Effector CD4-positive, alpha-beta T cell (primary cell): ENCODE measurements around the gene TBC1D14.

Experiments
- DNase-seq: peaks from one replicate; pipeline ENCODE4 v3.0.0-alpha.2; 2020

The TBC1D14 gene

GRCh38 chr4:6929812-6930464 lies 20.3 kb downstream of the TBC1D14 start:
- DNase-seq = no peak

GRCh38 chr4:6932475-6932874 lies 22.8 kb downstream of the TBC1D14 start:
- no peak for DNase-seq

GRCh38 chr4:6932918-6933317 lies 23.3 kb downstream of the TBC1D14 start:
- no peak for DNase-seq

DNA sequence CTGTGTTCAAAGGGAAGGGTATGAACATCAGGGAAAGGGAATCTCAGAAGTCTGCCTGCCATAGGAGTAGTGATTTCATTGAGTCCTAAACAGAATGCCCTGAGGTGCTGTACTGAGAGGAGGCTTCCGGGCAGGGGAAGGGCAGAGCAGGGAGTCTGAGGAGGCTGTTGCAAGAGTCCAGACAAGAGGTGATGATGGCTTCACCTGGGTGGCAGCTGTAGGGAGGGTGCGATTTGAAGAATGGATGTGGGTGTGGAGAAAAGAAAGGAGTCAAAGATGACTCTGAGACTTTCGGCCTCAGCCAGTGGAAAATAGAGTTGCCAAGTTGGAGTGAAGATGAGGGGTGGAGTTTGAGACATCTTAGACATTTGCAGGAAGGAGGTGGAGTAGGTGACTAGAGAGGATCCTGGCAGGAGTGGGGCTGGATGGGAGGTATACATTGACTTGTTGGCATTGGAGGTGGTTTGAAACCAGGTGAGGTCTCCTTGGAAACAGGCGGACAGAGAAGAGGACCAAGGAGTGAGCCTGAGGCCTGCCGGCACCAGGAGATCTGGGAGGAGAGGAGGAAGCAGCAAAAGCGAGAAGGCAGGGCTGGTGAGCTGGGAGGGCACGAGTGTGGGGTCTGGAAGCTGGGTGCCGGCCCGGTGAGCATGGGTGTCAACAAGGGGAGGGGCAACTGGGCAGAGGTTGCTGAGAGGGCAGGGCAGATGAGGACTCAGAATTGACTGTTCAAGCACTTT lies 24.2 kb downstream of the TBC1D14 start:
- DNase-seq = no peak

DNA sequence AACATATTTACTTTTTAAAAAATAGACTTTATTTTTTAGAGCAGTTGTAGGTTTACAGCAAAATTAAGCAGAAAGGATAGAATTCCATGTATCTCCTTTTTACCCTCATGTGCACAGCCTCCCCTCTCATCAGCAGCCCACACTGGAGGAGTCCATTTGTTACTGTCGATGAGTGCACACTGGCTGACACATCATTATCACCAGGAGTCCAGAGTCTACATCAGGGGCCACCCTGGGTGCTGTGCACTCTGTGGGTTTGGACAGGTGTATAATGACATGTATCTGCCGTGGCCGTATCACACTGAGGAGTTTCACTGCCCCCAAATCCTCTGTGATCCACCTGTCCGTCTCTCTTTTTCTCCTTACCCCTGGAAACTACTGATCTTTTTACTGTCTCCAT lies 26.3 kb downstream of the TBC1D14 start:
- DNase-seq = no peak

DNA sequence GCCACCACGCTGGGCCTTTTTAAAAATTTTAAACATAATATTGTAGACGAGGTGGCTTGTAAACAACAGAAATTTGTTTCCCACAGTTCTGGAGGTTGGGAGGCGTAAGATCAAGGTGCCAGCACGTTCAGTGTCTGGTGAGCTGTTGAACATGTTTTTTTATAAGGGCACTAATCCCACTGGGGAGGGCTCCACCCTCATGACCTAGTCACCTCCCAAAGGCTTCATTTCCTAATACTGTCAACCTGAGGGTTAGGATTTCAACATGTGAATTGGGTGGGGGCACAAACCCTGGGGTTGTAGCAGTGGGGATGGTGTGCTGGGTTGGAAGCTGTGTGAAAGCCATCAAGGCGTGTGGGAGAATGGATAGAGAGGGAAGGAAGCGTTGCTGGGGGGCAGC lies 27.6 kb downstream of the TBC1D14 start:
- no peak for DNase-seq

- DNase-seq = no peak
Measured at GRCh38 chr4:6937754-6938153, 28.1 kb downstream of the TBC1D14 start.

GRCh38 chr4:6938237-6938636 lies 28.6 kb downstream of the TBC1D14 start:
- no peak for DNase-seq

- no peak for DNase-seq
Measured at GRCh38 chr4:6938647-6939271, 29.1 kb downstream of the TBC1D14 start.

- DNase-seq = no peak
Measured at GRCh38 chr4:6939761-6940743, 30.4 kb downstream of the TBC1D14 start.

DNA sequence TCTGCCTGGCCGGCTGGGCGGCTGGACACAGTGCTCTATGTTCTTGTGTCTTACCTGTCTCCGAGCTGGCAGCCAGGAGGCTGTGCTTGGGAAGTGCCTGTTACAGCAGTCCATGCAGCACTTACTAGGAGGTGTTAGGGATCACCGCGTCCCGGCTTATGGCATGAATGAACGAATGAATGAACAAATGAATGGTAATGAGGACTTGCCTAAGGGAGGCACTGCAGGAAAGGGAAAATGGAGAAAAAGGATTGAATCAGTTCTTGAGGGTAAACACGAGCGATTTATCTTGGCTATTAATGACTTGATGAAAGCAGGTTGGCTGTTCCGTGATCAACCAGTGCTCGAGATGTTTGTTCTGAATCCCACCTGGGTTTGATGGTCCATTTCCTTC lies 31.1 kb downstream of the TBC1D14 start:
- DNase-seq = no peak

DNA sequence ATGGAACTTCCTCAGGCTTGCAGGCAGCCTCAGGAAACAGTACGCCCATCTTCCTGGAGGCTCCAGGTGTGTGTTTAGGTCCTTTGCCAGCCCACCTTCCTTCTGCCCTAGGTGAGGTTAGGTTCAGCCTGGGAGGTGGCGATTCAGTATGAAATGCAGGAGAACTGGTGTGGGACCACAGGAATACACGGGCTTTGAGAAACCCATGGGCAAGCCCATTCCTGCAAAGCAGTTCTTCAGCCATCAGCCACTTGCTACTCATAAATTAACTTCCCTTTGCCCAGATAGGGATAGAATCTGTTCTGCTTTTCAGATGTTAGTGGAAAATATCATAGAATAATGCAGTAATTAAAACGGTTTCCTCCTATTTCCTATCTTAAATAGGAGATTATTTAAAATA lies 32.2 kb downstream of the TBC1D14 start:
- no peak for DNase-seq

DNA sequence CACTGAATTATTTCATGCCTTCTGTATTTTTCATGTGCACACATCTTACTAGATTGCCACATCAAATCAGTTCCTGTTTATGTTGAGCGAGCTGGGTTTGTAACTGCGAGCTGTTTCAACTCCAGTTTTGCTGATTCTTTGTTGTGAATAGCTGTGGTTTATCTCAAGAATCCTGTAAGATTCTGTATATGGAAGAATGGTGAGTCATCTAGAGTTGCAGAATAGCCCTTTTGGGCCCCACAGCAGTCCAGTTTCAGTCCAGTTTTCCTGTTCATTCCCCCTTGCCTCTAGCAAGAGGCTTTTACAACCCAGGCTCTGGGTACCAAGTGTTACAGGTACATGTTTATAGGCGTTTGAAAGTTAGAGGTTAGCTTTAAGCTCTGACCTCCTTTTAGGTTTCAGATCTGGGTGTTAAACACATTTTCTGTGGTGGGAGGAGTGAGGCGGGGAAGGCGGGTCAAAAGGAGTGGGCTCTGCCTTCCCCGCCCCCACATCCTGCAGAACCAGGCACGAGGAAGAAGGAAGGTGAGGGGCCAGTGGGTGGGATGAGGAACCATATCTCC lies 32.7 kb downstream of the TBC1D14 start:
- DNase-seq = no peak

DNA sequence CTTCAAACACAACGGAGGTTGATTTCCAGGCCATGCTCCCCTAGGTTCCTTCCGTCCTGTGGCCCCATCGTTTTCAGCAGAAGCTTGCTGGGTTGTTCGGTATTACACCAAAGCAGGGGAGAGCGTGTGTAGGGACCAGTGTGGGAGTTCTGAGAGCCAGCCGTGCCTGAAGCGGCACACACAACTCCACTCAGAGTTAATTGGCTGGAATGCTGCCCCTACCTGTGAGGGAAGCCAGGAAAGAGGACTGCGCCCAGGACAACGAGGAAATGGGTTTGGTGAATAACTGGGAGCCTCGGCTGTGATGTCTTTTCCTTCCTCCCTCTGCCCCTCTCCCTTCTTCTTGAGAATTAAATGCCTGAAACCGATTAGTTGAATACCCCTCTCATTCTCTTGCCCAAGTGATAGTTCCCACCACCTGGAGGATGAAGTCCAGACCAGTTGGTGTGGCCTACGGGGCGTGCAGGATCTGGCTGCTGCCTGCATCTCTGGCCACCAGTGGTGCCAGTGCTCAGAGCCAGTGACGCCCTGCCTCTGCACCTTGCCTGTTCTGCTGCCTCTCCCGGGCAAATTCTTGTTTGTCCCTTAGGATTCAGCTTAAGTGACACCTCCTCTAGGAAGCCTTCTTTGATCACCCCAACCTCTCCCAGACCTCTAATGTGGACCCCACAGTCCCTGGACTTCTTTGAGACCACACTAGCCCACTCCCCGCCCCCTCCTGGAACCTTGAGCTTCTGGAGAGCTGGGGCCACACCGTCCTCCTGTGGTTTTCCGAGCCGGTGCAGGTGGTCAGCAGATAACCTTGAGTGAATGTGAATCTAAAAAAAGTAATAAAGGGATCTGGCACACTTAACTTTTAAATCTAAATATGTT lies 33.6 kb downstream of the TBC1D14 start:
- DNase-seq = no peak

GRCh38 chr4:6943885-6944225 lies 34.2 kb downstream of the TBC1D14 start:
- no peak for DNase-seq

GRCh38 chr4:6944301-6945051 lies 34.9 kb downstream of the TBC1D14 start:
- DNase-seq = no peak

GRCh38 chr4:6945052-6945409 lies 35.4 kb downstream of the TBC1D14 start:
- no peak for DNase-seq

DNA sequence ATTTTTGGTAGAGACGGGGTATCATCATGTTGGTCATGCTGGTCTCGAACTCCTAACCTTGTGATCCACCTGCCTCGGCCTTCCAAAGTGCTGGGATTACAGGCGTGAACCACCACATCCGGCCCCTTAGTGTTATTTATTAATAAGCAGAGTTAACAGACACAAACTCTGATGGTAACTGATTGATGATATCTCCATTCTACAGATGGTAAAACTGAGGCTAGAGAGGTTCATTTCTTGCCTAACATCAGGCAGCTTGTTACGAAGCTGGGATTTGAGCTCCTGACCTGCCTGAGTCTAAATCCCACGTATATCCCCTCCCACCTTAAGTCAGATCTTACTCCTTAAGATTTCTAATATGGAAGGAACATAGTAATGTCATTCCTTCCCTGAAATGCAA lies 36.9 kb downstream of the TBC1D14 start:
- DNase-seq = no peak

DNA sequence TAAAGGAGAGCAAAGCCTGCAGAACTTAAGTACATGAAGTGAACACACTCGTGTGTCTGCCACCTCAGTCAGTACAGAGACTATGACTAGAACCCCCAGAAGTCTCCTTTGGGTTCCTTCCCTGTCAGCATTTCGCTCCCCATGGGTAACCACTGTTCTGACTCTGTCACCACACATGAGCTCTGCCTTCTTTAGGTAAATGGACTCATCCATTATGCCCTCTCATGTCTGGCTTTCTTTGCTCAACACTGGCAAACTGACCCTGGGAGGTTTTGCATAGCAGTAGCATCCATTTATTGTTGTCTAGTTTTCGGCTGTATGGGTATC lies 38.5 kb downstream of the TBC1D14 start:
- DNase-seq = no peak

DNA sequence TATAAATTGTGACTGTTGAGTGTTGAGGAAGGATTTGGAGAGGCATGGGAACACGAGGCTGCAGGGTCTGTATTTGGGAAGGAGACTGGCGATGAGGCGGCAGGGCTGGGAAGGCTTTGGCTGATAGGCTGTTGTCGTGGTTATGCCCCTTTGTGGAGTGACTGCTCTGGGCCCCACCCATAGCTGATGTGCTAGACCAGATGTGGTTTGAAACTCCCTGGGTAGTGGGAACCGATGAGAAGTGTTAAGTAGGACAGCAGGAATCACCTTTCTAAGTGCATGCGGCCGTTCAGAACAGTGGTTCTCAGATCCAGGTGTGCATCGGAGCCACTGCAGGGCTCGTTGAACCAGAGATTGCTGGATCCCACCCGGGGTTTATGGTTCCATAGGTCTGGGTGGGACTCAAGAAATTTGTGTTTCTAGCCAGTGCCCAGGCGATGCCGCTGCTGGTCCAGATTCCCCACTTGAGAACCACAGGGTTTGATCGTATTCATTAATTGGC lies 42.3 kb downstream of the TBC1D14 start:
- DNase-seq = no peak

DNA sequence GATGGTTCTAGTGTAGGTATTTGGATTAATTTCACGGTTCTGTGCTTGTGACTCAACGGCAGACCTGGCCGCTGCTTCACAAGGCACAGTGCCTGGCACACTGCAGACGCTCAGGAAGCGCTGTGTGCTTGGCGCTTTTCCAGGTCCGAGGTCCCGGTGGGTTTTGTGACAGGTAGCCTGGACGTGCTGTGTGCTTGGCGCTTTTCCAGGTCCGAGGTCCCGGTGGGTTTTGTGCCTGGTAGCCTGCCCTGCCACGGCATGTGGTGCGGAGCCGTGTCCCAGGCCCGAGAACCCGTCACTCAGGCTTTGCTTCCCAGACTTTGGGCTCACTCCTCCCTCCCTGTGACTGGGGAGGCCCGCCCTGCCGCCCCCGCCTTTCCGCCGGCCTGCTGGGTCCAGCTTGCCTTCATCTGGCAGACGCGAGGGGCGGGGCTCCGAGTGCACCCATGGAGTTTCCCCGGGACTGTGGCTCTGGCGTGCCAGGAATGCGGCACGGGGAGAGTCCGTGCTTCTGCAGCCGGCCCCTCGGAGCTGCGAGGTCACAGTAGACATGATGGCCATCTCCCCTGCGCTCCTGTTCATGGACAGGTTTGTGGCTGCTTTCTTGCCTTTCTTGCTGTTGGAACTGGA lies 44.2 kb downstream of the TBC1D14 start:
- DNase-seq = no peak
